Measurements from ENCODE around the gene PLEKHG5. TPM values are rescaled to one million over a fixed set of nuclear protein-coding genes. Genes with fewer than 3 reads are reported as not detected.

PLEKHG5 gene
- total and polyA plus RNA-seq, 4 experiments from 2014 or later, result 1.7 to 11.8 (median 6.2) TPM

DNA sequence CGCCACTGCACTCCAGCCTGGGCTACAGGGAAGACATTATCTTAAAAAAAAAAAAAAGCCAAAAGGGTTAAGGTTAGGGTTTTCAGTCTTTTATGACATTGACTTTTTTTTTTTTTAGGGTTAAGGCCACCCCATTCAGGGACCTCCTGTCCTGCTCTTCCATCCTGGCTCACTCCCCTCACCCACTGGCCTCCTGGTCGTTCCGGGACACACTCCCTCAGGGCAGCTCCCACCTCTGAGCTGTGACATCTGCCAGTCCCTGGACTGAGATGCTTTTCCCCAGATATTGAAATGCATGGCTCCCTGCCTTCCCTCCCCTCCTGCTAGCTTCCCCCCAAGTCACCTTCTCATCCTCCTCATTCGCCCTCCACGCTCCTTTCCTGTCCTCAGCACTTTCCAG, 9.6 kb downstream of the PLEKHG5 start:
- intact Hi-C loops (cut with micrococcal nuclease), result no loop called here
- Mint-ChIP-seq H3K9me3 (no peaks in the 10 kb centered on the region), H3K4me3 (no peak overlapping the region), H3K4me1 (peaks cover 2 to 10% (median 7%) of the 10 kb centered on the region in 4 donors), H3K27ac (no peak overlapping the region), H3K27me3 (peaks cover 7 to 9% of the 10 kb centered on the region in 2 donors), H3K36me3 (no peaks in the 10 kb centered on the region)
- peaks cover 12% of the 10 kb centered on the region for H3K4me1 ChIP-seq (ENCODE audit: insufficient read depth, low read length)
- peaks cover 14% of the 10 kb centered on the region for H3K27me3 ChIP-seq (ENCODE audit: insufficient read depth, low read length)
- ChIA-PET POLR2A (ENCODE audit: partially characterized antibody) (interaction anchor here (1.6 kb wide), 1 partner anchor 22 kb away, joined by 6 read pairs; no protein-coding TSS in a partner anchor), CTCF (ENCODE audit: partially characterized antibody) (interaction anchor here (0.7 to 3.3 kb wide), 5 partner anchors 8 to 165 kb away, joined by 3 to 16 read pairs (median 8); no protein-coding TSS in a partner anchor)
- no peak for DNase-seq
- no peak overlapping the region for H3K4me3 ChIP-seq (ENCODE audit: low read length in 2 of 2)
- H3K27ac ChIP-seq (ENCODE audit: low read depth, low read length), result no peak overlapping the region
- H3K36me3 ChIP-seq (ENCODE audit: insufficient read depth, low read length), result no peaks in the 10 kb centered on the region
- H3K9me3 ChIP-seq (ENCODE audit: control insufficient read depth in 1 of 2, low read length in 2 of 2), result no peaks in the 10 kb centered on the region

- Mint-ChIP-seq H3K4me3 (no peak overlapping the region), H3K9me3 (no peaks in the 10 kb centered on the region), H3K36me3 (no peaks in the 10 kb centered on the region), H3K27me3 (no peaks in the 10 kb centered on the region), H3K27ac (no peak overlapping the region), H3K4me1 (peaks cover 2 to 8% (median 5%) of the 10 kb centered on the region in 4 donors)
- Histone ChIP-seq H3K27ac (ENCODE audit: low read depth, low read length) (no peak overlapping the region), H3K9me3 (ENCODE audit: control insufficient read depth in 1 of 2, low read length in 2 of 2) (no peaks in the 10 kb centered on the region), H3K27me3 (ENCODE audit: insufficient read depth, low read length) (no peaks in the 10 kb centered on the region), H3K4me3 (ENCODE audit: low read length in 2 of 2) (no peak overlapping the region), H3K4me1 (ENCODE audit: insufficient read depth, low read length) (peaks cover 5% of the 10 kb centered on the region), H3K36me3 (ENCODE audit: insufficient read depth, low read length) (no peaks in the 10 kb centered on the region)
- no peak for DNase-seq
- ChIA-PET CTCF (ENCODE audit: partially characterized antibody) (interaction anchor here (0.8 to 4.4 kb wide), 17 partner anchors 7 to 171 kb away, joined by 3 to 15 read pairs (median 7); partner anchors contain the start of gene TNFRSF25), POLR2A (ENCODE audit: partially characterized antibody) (interaction anchor here (1.0 to 1.4 kb wide), 2 partner anchors 22 to 23 kb away, joined by 3 read pairs; no protein-coding TSS in a partner anchor)
- intact Hi-C loops (cut with micrococcal nuclease), result no loop called here
These were observed 14.2 kb downstream of the PLEKHG5 start for GRCh38 chr1:6477039-6477820.

- no peaks in the 10 kb centered on the region for H3K27me3 Mint-ChIP-seq
- ChIA-PET POLR2A (ENCODE audit: partially characterized antibody) (interaction anchor here (0.8 to 1.4 kb wide), 2 partner anchors 21 to 28 kb away, joined by 3 read pairs; no protein-coding TSS in a partner anchor), CTCF (ENCODE audit: partially characterized antibody) (interaction anchor here (0.8 to 2.4 kb wide), 13 partner anchors 8 to 172 kb away, joined by 3 to 13 read pairs (median 7); partner anchors contain the start of gene TNFRSF25)
- peaks cover 2 to 8% (median 5%) of the 10 kb centered on the region in 4 donors for H3K4me1 Mint-ChIP-seq
- Histone ChIP-seq H3K9me3 (ENCODE audit: control insufficient read depth in 1 of 2, low read length in 2 of 2) (no peaks in the 10 kb centered on the region), H3K4me1 (ENCODE audit: insufficient read depth, low read length) (peaks cover 5% of the 10 kb centered on the region), H3K27ac (ENCODE audit: low read depth, low read length) (no peak overlapping the region), H3K36me3 (ENCODE audit: insufficient read depth, low read length) (no peaks in the 10 kb centered on the region), H3K4me3 (ENCODE audit: low read length in 2 of 2) (no peak overlapping the region), H3K27me3 (ENCODE audit: insufficient read depth, low read length) (no peaks in the 10 kb centered on the region)
- no peaks in the 10 kb centered on the region for H3K9me3 Mint-ChIP-seq
- DNase-seq, result no peak
- intact Hi-C loops (cut with micrococcal nuclease), result no loop called here
- H3K36me3 Mint-ChIP-seq, result no peaks in the 10 kb centered on the region
- H3K27ac Mint-ChIP-seq, result peak overlapping the region in 1 of 7 donors; percentile 27
- H3K4me3 Mint-ChIP-seq, result no peak overlapping the region
These were observed 15.0 kb downstream of the PLEKHG5 start for GRCh38 chr1:6476483-6476882.

GRCh38 chr1:6475381-6476133, 15.9 kb downstream of the PLEKHG5 start:
- Histone ChIP-seq H3K27ac (ENCODE audit: low read depth, low read length) (no peak overlapping the region), H3K9me3 (ENCODE audit: control insufficient read depth in 1 of 2, low read length in 2 of 2) (no peaks in the 10 kb centered on the region), H3K27me3 (ENCODE audit: insufficient read depth, low read length) (no peaks in the 10 kb centered on the region), H3K4me1 (ENCODE audit: insufficient read depth, low read length) (peaks cover 5% of the 10 kb centered on the region), H3K36me3 (ENCODE audit: insufficient read depth, low read length) (no peaks in the 10 kb centered on the region), H3K4me3 (ENCODE audit: low read length in 2 of 2) (no peak overlapping the region)
- peak; percentile 76 to 84 (median 79) for DNase-seq
- H3K27ac Mint-ChIP-seq, result peak overlapping the region in 2 of 7 donors; percentile 18 to 27
- peaks cover 2 to 8% (median 5%) of the 10 kb centered on the region in 4 donors for H3K4me1 Mint-ChIP-seq
- no peaks in the 10 kb centered on the region for H3K27me3 Mint-ChIP-seq
- no peaks in the 10 kb centered on the region for H3K36me3 Mint-ChIP-seq
- CTCF ChIA-PET (ENCODE audit: partially characterized antibody), result interaction anchor here (0.9 to 2.4 kb wide), 13 partner anchors 9 to 173 kb away, joined by 3 to 13 read pairs (median 7); partner anchors contain the start of gene TNFRSF25
- intact Hi-C loops (cut with micrococcal nuclease), result loop anchor here (1.0 kb wide), 6 partner anchors 9 to 229 kb away; partner anchors contain the start of gene TNFRSF25
- peak overlapping the region in 2 of 8 donors; percentile 35 to 49 for H3K4me3 Mint-ChIP-seq
- H3K9me3 Mint-ChIP-seq, result no peaks in the 10 kb centered on the region
- POLR2A ChIA-PET (ENCODE audit: partially characterized antibody), result interaction anchor here (0.8 kb wide), 2 partner anchors 12 to 27 kb away, joined by 3 read pairs; no protein-coding TSS in a partner anchor

DNA sequence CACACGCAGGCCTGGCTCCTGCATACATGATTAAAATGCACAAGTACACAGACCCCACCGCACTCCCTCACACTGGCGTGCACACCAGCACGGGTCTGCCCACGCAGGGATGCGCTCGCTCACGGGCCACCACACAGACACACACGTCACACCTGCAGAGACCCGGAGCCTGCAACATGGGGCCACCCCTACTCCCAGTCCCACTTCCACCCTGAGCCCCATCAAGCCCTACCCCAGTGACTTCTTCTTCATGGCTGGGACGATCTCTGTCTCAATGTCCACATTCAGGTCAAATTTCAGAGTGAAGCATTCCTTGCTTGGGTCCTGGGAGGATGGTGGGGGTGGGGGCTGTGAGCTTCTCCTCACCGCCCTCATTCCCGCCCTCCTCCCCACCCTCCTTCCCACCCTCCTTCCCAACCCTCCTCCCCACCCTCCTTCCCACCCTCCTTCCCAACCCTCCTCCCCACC, 16.6 kb downstream of the PLEKHG5 start:
- CTCF ChIA-PET (ENCODE audit: partially characterized antibody), result interaction anchor here (0.9 to 1.9 kb wide), 3 partner anchors 15 to 51 kb away, joined by 3 to 6 read pairs (median 3); no protein-coding TSS in a partner anchor
- Histone ChIP-seq H3K4me1 (ENCODE audit: insufficient read depth, low read length) (peaks cover 5% of the 10 kb centered on the region), H3K36me3 (ENCODE audit: insufficient read depth, low read length) (no peaks in the 10 kb centered on the region), H3K27ac (ENCODE audit: low read depth, low read length) (no peak overlapping the region), H3K27me3 (ENCODE audit: insufficient read depth, low read length) (no peaks in the 10 kb centered on the region), H3K9me3 (ENCODE audit: control insufficient read depth in 1 of 2, low read length in 2 of 2) (no peaks in the 10 kb centered on the region), H3K4me3 (ENCODE audit: low read length in 2 of 2) (no peak overlapping the region)
- Mint-ChIP-seq H3K27ac (no peak overlapping the region), H3K4me3 (no peak overlapping the region), H3K36me3 (no peaks in the 10 kb centered on the region), H3K27me3 (no peaks in the 10 kb centered on the region), H3K9me3 (no peaks in the 10 kb centered on the region), H3K4me1 (peaks cover 2 to 8% (median 5%) of the 10 kb centered on the region in 4 donors)
- intact Hi-C loops (cut with micrococcal nuclease), result loop anchor here (1.0 kb wide), 6 partner anchors 9 to 229 kb away; partner anchors contain the start of gene TNFRSF25
- POLR2A ChIA-PET (ENCODE audit: partially characterized antibody), result no interaction called here
- no peak for DNase-seq

DNA sequence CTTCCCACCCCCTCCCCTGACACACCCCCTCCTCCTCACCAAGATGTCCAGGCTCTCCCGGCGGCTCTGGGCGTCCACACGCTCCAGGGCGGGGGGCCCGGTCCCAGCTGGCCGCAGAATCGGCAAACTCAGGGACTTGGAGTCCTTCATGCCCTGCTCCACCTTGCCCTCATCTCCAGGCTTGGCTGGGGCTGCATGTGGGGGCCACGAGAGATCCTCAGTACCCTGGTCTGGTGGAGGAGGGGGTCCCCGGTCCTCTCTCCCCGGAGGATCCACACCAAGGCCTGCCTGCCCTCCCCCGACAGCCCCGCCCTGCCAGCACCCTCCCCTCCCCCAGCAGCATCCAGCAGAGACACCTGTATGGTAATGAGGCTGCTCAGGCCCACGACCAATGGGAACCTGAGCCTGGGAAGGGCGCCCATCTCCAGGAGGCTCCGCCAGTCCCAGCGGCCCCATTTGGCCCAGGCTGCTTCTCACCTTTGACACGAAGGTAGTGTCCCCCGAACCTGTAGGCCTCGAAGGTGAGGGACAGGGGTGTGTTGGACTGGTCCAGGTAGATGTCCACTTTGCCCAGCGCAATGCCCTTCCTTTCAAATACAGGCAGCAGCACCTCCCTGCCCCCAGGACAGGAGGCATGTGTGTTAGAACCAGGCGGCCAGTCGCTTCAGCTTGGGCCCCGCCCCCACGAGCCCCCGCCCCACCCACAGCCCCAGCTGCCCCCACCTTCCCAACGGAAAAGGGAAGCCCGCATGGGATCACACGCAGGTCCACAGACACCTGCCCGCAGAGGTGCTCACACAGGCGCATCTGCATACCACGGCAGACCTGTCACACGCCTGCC, 17.3 kb downstream of the PLEKHG5 start:
- no peak overlapping the region for H3K27ac Mint-ChIP-seq

More for the DNA sequence above, 17.3 kb downstream of the PLEKHG5 start:
- Histone ChIP-seq H3K27ac (ENCODE audit: low read depth, low read length) (no peak overlapping the region), H3K9me3 (ENCODE audit: control insufficient read depth in 1 of 2, low read length in 2 of 2) (no peaks in the 10 kb centered on the region), H3K4me1 (ENCODE audit: insufficient read depth, low read length) (peaks cover 5% of the 10 kb centered on the region), H3K27me3 (ENCODE audit: insufficient read depth, low read length) (no peaks in the 10 kb centered on the region), H3K36me3 (ENCODE audit: insufficient read depth, low read length) (no peaks in the 10 kb centered on the region), H3K4me3 (ENCODE audit: low read length in 2 of 2) (no peak overlapping the region)
- intact Hi-C loops (cut with micrococcal nuclease), result no loop called here
- ChIA-PET CTCF (ENCODE audit: partially characterized antibody) (interaction anchor here (0.9 to 1.0 kb wide), 2 partner anchors 25 to 51 kb away, joined by 3 read pairs; no protein-coding TSS in a partner anchor), POLR2A (ENCODE audit: partially characterized antibody) (interaction anchor here (1.3 kb wide), 1 partner anchor 12 kb away, joined by 7 read pairs; no protein-coding TSS in a partner anchor)
- H3K4me1 Mint-ChIP-seq, result peaks cover 2 to 8% (median 5%) of the 10 kb centered on the region in 4 donors
- H3K4me3 Mint-ChIP-seq, result no peak overlapping the region
- H3K9me3 Mint-ChIP-seq, result no peaks in the 10 kb centered on the region
- no peaks in the 10 kb centered on the region for H3K36me3 Mint-ChIP-seq
- DNase-seq, result no peak
- H3K27me3 Mint-ChIP-seq, result no peaks in the 10 kb centered on the region

Data from CD4-positive, alpha-beta memory T cell (primary cell).